Endothelial cell of umbilical vein (primary cell): Measurements from ENCODE around the gene NDFIP1. TPM values are rescaled to one million over a fixed set of nuclear protein-coding genes. Genes with fewer than 3 reads are reported as not detected.

Source experiments
- BruUV-seq: library from RNA; stranded (reverse); fragments of 400-500 nt; replicated peaks from 2 replicates; lab custom pipeline; 2021; lab: Mats Ljungman, UMichigan
- CTCF ChIA-PET: fragments of 300-600, 350-600 bp; sonication (Branson Sonifier 250); formaldehyde crosslinking; loops from one replicate; lab custom pipeline; 2021; ENCODE audit warnings: antibody characterized with exemption, inconsistent platforms; lab: Charles Lee
- POLR2A ChIA-PET: fragments of 300-600, 350-600 bp; sonication (Branson Sonifier 250); formaldehyde crosslinking; loops from one replicate; lab custom pipeline; 2021; ENCODE audit warnings: antibody characterized with exemption, inconsistent platforms; lab: Charles Lee
- DNase-seq: peaks from one replicate; pipeline ENCODE4 v3.0.0-alpha.2; 2011; ENCODE audit warnings: low read depth, low spot score
- FAIRE-seq: peaks from 2 replicates; lab custom pipeline; 2011; peaks lifted over from hg19 to GRCh38; lab: Jason Lieb, UNC
- H2AFZ ChIP-seq: 2 replicates; pipeline ENCODE4 v1.6.0; 2012; ENCODE audit warnings: low read depth, low read length, control low read depth, inconsistent platforms
- H3K27ac ChIP-seq: 2 replicates; pipeline ENCODE4 v1.5.1; 2011; ENCODE audit warnings: low read depth, mild to moderate bottlenecking, control low read depth, low read length, moderate library complexity; ENCODE audit not compliant: insufficient read depth
- H3K27me3 ChIP-seq, 2 experiments: 2 replicates each; pipeline versions ENCODE4 v1.6.0 to v1.6.1; 2011; ENCODE audit warnings: low read length in 2 of 2, mixed read lengths in 1 of 2; ENCODE audit not compliant: control insufficient read depth in 2 of 2, insufficient read depth in 2 of 2
- H3K36me3 ChIP-seq, 2 experiments: 2 replicates in 1 of 2; 3 replicates in 1 of 2; pipeline ENCODE4 v1.5.1; 2011; ENCODE audit warnings: low read length in 2 of 2, mild to moderate bottlenecking in 1 of 2, moderate library complexity in 1 of 2; ENCODE audit not compliant: control insufficient read depth in 2 of 2, insufficient read depth in 2 of 2; ENCODE audit errors: extremely low read depth in 1 of 2
- H3K4me1 ChIP-seq: 3 replicates; pipeline ENCODE4 v1.5.1; 2011; ENCODE audit warnings: mild to moderate bottlenecking, low read length; ENCODE audit not compliant: control insufficient read depth, insufficient read depth; ENCODE audit errors: extremely low read depth
- H3K4me2 ChIP-seq: 2 replicates; pipeline ENCODE4 v1.6.1; 2011; ENCODE audit warnings: low read length, control low read depth, mixed read lengths; ENCODE audit not compliant: insufficient read depth
- H3K4me3 ChIP-seq, 3 experiments: fragments of 200-600 bp in 1 of 3; sonication (generic), shearing (Covaris generic) in 1 of 3; replicated peaks in 1 of 3; 2 replicates each; pipeline ENCODE4 v1.5.1; 2011 to 2016; ENCODE audit warnings: control low read depth in 3 of 3, low read length in 3 of 3, mild to moderate bottlenecking in 2 of 3, inconsistent platforms in 1 of 3, low read depth in 1 of 3, moderate library complexity in 1 of 3; ENCODE audit not compliant: insufficient read depth in 1 of 3
- H3K79me2 ChIP-seq: 2 replicates; pipeline ENCODE4 v1.6.0; 2012; ENCODE audit warnings: low read length, inconsistent platforms; ENCODE audit not compliant: control insufficient read depth, insufficient read depth
- H3K9ac ChIP-seq: replicated peaks from 2 replicates; pipeline ENCODE3; 2011; ENCODE audit warnings: low read length, control low read depth; ENCODE audit not compliant: insufficient read depth; ENCODE audit errors: extremely low read depth
- H3K9me1 ChIP-seq: replicated peaks from 3 replicates; pipeline ENCODE4 v1.6.0; 2011; ENCODE audit warnings: mild to moderate bottlenecking, low read length; ENCODE audit not compliant: control insufficient read depth, insufficient read depth; ENCODE audit errors: extremely low read depth
- H3K9me3 ChIP-seq: replicated peaks from 2 replicates; pipeline ENCODE4 v1.5.1; 2012; ENCODE audit warnings: low read length, inconsistent platforms; ENCODE audit not compliant: control insufficient read depth, insufficient read depth
- H4K20me1 ChIP-seq: replicated peaks from 2 replicates; pipeline ENCODE3; 2011; ENCODE audit warnings: mild to moderate bottlenecking, low read length; ENCODE audit not compliant: control insufficient read depth, insufficient read depth; ENCODE audit errors: extremely low read depth
- EZH2 ChIP-seq: IDR thresholded peaks from 2 replicates; pipeline ENCODE4 v1.6.1; 2012; ENCODE audit warnings: borderline replicate concordance, low read depth, mild to moderate bottlenecking, moderate library complexity, low read length, inconsistent platforms; ENCODE audit not compliant: severe bottlenecking
- FOS ChIP-seq: IDR thresholded peaks from 2 replicates; pipeline ENCODE4 v1.6.1; 2011; ENCODE audit warnings: mild to moderate bottlenecking, low read length, moderate library complexity, borderline replicate concordance; ENCODE audit not compliant: insufficient read depth
- GATA2 ChIP-seq: IDR thresholded peaks from 2 replicates; pipeline ENCODE4 v1.7.0; 2011; ENCODE audit warnings: low read depth, mild to moderate bottlenecking, moderate library complexity, mixed read lengths, low read length; ENCODE audit not compliant: insufficient read length, insufficient read depth
- JUN ChIP-seq: IDR thresholded peaks from 2 replicates; pipeline ENCODE4 v1.6.1; 2011; ENCODE audit warnings: borderline replicate concordance, low read depth; ENCODE audit not compliant: insufficient read length, insufficient read depth
- MYC ChIP-seq: IDR thresholded peaks from one replicate; pipeline ENCODE4 v1.6.1; 2011; ENCODE audit warnings: mild to moderate bottlenecking, low read depth, low read length
- POLR2A ChIP-seq: IDR thresholded peaks from 2 replicates; pipeline ENCODE4 v1.6.1; 2012; ENCODE audit warnings: low read depth, mild to moderate bottlenecking, control low read depth, low read length
- POLR2AphosphoS5 ChIP-seq: IDR thresholded peaks from 2 replicates; pipeline ENCODE4 v1.6.1; 2012; ENCODE audit warnings: low read depth, mild to moderate bottlenecking, control low read depth, low read length, moderate library complexity; ENCODE audit not compliant: insufficient read depth
- dilution Hi-C: fragments of 300-500 bp; cut with MboI; formaldehyde crosslinking; loops from one replicate; pipeline ENCODE4 v1.15.0; 2019; ENCODE audit warnings: low sequenced_read_pairs; ENCODE audit not compliant: extremely low pct_ligation_motif_present
- intact Hi-C: fragments of 100-400 bp; cut with micrococcal nuclease; formaldehyde crosslinking; loops from one replicate; pipeline ENCODE4 v1.10.0; 2022
- polyA plus RNA-seq, 4 experiments: library from polyadenylated mRNA; depleted of rRNA in 3 of 4; stranded (reverse) in 3 of 4; unstranded in 1 of 4; fragments of >200 nt; gene quantifications; 2 replicates each; pipeline versions ENCODE4 v1.2.1 to v1.2.3, GENCODE V29; 2011 to 2012; ENCODE audit warnings: missing spikeins in 1 of 4
- total RNA-seq: library from RNA; stranded (reverse); gene quantifications from 2 replicates; pipeline ENCODE4 v1.2.3, GENCODE V29; 2021
- TF ChIP-seq, protein P1 (sequence below), 2 donors: IDR thresholded peaks; 1 replicate in 1 of 2; 2 replicates in 1 of 2; pipeline ENCODE4 v1.5.1; 2011; ENCODE audit warnings: low read length in 2 of 2, mild to moderate bottlenecking in 2 of 2, moderate library complexity in 2 of 2, control low read depth in 1 of 2, inconsistent platforms in 1 of 2, low read depth in 1 of 2; ENCODE audit not compliant: insufficient read depth in 1 of 2; ENCODE audit errors: extremely low read depth in 1 of 2
- TF ChIP-seq, protein P2 (sequence below): IDR thresholded peaks from 2 replicates; pipeline ENCODE4 v1.6.1; 2011; ENCODE audit not compliant: insufficient read depth, insufficient read length

Gene NDFIP1
- total and polyA plus RNA-seq, 2 donors (not counting 3 experiments of a cell fraction or from before 2014, with no cell fraction given) = 12.3 to 42.6 TPM

DNA sequence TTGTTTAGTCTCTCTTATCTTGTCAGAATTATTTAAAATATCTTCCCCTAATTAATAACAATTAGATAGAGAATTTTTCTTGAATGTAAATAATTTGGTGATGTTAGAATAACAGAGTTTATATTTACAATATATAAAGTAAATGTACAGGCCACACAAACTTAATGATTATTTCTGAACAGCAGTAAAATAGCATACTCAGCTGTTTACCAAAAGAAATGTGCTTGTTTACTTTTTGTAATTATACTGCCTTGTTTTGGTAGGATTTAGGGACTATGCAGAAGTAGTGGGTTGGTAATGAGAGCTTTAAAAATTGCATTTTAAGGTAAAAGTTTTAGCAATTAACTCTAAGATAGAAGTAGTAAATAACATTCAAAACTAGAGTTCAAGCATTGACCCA, 17.4 kb downstream of the NDFIP1 start:
- DNase-seq (no peak), FAIRE-seq (no peak)
- dilution Hi-C loops (loop anchor here (25.0 kb wide), 1 partner anchor 139 kb away; no protein-coding TSS in a partner anchor), intact Hi-C loops (no loop called here)
- Histone ChIP-seq H2AFZ (no peak overlapping the region), H3K4me3 (no peak overlapping the region), H3K9ac (no peak overlapping the region), H3K4me1 (peaks cover under 1% of the 10 kb centered on the region), H3K9me1 (no peaks in the 10 kb centered on the region), H3K36me3 (peaks cover 0 to under 1% of the 10 kb centered on the region in 2 experiments), H4K20me1 (peaks cover 7% of the 10 kb centered on the region), H3K27me3 (no peaks in the 10 kb centered on the region), H3K9me3 (no peaks in the 10 kb centered on the region), H3K4me2 (no peak overlapping the region), H3K79me2 (peaks cover 85% of the 10 kb centered on the region), H3K27ac (no peak overlapping the region)
- no TSS peak for BruUV-seq
- ChIA-PET CTCF (no interaction called here), POLR2A (no interaction called here)
- TF ChIP-seq FOS (no peak), POLR2A (no peak), JUN (no peak), EZH2 (no peak), MYC (no peak), POLR2AphosphoS5 (no peak), GATA2 (no peak)
- TF ChIP-seq, protein P1, sequence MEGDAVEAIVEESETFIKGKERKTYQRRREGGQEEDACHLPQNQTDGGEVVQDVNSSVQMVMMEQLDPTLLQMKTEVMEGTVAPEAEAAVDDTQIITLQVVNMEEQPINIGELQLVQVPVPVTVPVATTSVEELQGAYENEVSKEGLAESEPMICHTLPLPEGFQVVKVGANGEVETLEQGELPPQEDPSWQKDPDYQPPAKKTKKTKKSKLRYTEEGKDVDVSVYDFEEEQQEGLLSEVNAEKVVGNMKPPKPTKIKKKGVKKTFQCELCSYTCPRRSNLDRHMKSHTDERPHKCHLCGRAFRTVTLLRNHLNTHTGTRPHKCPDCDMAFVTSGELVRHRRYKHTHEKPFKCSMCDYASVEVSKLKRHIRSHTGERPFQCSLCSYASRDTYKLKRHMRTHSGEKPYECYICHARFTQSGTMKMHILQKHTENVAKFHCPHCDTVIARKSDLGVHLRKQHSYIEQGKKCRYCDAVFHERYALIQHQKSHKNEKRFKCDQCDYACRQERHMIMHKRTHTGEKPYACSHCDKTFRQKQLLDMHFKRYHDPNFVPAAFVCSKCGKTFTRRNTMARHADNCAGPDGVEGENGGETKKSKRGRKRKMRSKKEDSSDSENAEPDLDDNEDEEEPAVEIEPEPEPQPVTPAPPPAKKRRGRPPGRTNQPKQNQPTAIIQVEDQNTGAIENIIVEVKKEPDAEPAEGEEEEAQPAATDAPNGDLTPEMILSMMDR (IDR thresholded peaks at IDR 0.05; ENCODE audit: extremely low read depth in 1 of 2, insufficient read depth in 1 of 2, low read depth in 1 of 2, low read length in 2 of 2) = no peak
- TF ChIP-seq, protein P2, sequence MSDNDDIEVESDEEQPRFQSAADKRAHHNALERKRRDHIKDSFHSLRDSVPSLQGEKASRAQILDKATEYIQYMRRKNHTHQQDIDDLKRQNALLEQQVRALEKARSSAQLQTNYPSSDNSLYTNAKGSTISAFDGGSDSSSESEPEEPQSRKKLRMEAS = no peak
